Suprapubic skin (tissue), 4 donors: ENCODE data around the gene ASTN2. TPM values are rescaled to one million over a fixed set of nuclear protein-coding genes. Genes with fewer than 3 reads are reported as not detected.

Experiments
- DNase-seq, 2 donors: peaks; one replicate each; pipeline ENCODE4 v3.0.0-alpha.2; 2019; ENCODE audit warnings: low spot score in 2 of 2
- H3K27ac ChIP-seq: fragments of 200-600 bp; sonication (generic); one replicate; pipeline ENCODE4 v1.5.1; 2019
- H3K27me3 ChIP-seq: fragments of 200-600 bp; sonication (generic); one replicate; pipeline ENCODE4 v1.5.1; 2019
- H3K36me3 ChIP-seq: fragments of 200-600 bp; sonication (generic); one replicate; pipeline ENCODE4 v1.5.1; 2019
- H3K4me1 ChIP-seq: fragments of 200-600 bp; sonication (generic); one replicate; pipeline ENCODE4 v1.5.1; 2019
- H3K4me3 ChIP-seq: fragments of 200-600 bp; sonication (generic); one replicate; pipeline ENCODE4 v1.5.1; 2019; ENCODE audit warnings: mild to moderate bottlenecking
- H3K9me3 ChIP-seq: fragments of 200-600 bp; sonication (generic); one replicate; pipeline ENCODE4 v1.5.1; 2019
- EP300 ChIP-seq: sonication (generic); formaldehyde crosslinking; IDR thresholded peaks from one replicate; pipeline ENCODE4 v1.6.1; 2017; ENCODE audit warnings: antibody characterized with exemption
- POLR2A ChIP-seq, 2 donors: fragments of 450-650 bp; IDR thresholded peaks; one replicate each; pipeline ENCODE4 v1.6.1; 2017; ENCODE audit warnings: antibody characterized with exemption in 2 of 2, mild to moderate bottlenecking in 2 of 2, moderate library complexity in 2 of 2
- POLR2AphosphoS5 ChIP-seq, 3 donors: sonication (generic); formaldehyde crosslinking; IDR thresholded peaks; one replicate each; pipeline ENCODE4 v1.6.1; 2017; ENCODE audit warnings: antibody characterized with exemption in 3 of 3
- WGBS: methylation state at CpG from one replicate; pipeline ENCODE4 v1.1.5; 2018; 5-methylcytosine and 5-hydroxymethylcytosine counted together
- total RNA-seq, 4 donors: library from RNA; depleted of rRNA; stranded (reverse); fragments of >200 nt; gene quantifications; one replicate each; pipeline ENCODE4 v1.1.0, GENCODE V29; 2016
- TF ChIP-seq, protein P1 (sequence below), 2 donors: fragments of 200-600 bp in 1 of 2; fragments of 450-650 bp in 1 of 2; sonication (generic) in 1 of 2; IDR thresholded peaks; one replicate each; pipeline ENCODE4 v1.5.1; 2016 to 2019; ENCODE audit warnings: antibody characterized with exemption in 2 of 2, mild to moderate bottlenecking in 1 of 2, moderate library complexity in 1 of 2

The ASTN2 gene
- total RNA-seq, 4 donors from 2014 or later, result 2.0 to 6.9 (median 3.8) TPM

DNA sequence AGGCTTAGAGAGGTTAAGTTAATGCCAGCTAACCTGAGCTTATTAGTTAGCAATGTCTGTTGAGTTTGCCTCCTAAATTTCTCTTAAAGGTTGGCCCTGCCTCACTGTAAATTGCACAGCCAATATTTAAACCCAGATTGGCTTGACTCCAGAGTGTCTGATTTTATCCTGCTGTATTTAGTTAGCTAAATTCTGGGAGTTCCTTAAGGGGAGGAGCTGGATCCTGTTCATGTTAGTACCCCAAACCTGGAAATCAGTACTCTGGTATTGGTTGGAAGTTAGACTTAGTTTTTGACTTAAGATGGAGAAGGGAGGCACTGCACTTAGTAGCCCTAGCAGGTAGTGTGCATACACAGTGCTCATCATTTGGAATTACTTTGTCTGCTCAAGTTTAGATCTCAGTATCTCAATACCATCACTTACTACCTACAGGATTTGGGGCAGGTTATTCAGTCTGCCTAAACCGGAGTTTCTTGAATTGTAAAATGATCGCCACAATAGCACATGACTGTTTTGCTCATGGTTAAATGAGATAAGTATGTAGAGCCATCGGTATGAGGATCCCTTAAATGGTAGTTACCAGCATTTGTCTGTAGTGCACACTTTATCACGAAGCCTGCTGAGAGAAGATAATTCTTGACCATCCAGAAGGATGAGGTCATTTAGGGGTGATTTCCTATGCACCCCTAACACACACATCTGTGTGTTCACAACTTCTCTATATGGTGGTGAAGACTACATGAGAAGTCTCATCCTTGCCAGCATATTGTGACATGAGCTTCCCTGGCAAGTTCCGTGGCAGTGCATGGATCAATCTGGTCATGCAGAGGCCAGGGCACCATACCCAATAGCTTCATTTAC lies 992.5 kb downstream of the ASTN2 start:
- no peak overlapping the region for H3K4me3 ChIP-seq
- no peaks in the 10 kb centered on the region for H3K27me3 ChIP-seq
- WGBS, result 89% methylated on average over 5 of the region's 5 CpGs
- TF ChIP-seq, protein P1, sequence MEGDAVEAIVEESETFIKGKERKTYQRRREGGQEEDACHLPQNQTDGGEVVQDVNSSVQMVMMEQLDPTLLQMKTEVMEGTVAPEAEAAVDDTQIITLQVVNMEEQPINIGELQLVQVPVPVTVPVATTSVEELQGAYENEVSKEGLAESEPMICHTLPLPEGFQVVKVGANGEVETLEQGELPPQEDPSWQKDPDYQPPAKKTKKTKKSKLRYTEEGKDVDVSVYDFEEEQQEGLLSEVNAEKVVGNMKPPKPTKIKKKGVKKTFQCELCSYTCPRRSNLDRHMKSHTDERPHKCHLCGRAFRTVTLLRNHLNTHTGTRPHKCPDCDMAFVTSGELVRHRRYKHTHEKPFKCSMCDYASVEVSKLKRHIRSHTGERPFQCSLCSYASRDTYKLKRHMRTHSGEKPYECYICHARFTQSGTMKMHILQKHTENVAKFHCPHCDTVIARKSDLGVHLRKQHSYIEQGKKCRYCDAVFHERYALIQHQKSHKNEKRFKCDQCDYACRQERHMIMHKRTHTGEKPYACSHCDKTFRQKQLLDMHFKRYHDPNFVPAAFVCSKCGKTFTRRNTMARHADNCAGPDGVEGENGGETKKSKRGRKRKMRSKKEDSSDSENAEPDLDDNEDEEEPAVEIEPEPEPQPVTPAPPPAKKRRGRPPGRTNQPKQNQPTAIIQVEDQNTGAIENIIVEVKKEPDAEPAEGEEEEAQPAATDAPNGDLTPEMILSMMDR (IDR thresholded peaks at IDR 0.05), result no peak
- no peak for TF ChIP-seq POLR2A (IDR thresholded peaks at IDR 0.05)
- TF ChIP-seq POLR2AphosphoS5 (IDR thresholded peaks at IDR 0.05), result no peak
- no peak for TF ChIP-seq EP300
- no peaks in the 10 kb centered on the region for H3K9me3 ChIP-seq
- no peak overlapping the region for H3K27ac ChIP-seq
- DNase-seq, result no peak
- H3K4me1 ChIP-seq, result no peaks in the 10 kb centered on the region
- no peaks in the 10 kb centered on the region for H3K36me3 ChIP-seq

DNA sequence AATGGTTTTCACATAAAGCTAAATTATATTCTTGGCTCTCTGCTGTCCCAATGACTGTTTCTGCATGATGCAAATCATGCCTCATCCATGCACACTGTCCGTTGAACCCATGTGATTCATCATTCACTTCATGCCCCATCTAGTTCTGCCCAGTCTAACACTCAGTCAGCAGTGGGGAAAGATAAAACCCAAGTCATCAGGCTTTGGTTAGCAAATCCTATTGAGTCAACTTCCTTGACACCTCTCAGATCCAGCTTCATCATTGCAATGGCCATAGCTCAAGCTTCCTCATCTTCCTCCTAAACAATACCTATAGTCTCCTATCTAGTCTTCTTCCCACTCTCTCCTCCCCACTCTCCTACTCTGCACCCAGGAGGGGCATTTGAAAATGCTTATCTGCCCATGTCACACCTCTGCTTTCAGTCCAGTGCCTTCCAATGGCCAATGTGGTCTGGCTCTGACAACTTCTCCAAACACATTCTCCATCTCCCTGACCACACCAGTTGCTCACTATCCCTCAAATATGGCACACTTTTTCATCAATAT lies 993.8 kb downstream of the ASTN2 start:
- Histone ChIP-seq H3K4me1 (no peaks in the 10 kb centered on the region), H3K9me3 (no peaks in the 10 kb centered on the region), H3K27me3 (no peaks in the 10 kb centered on the region), H3K36me3 (no peaks in the 10 kb centered on the region), H3K4me3 (no peak overlapping the region), H3K27ac (no peak overlapping the region)
- WGBS, result 59% methylated on average over 1 of the region's 1 CpG
- no peak for DNase-seq
- TF ChIP-seq POLR2A (IDR thresholded peaks at IDR 0.05) (no peak), EP300 (no peak), POLR2AphosphoS5 (IDR thresholded peaks at IDR 0.05) (no peak)
- TF ChIP-seq, protein P1 (IDR thresholded peaks at IDR 0.05), result no peak

DNA sequence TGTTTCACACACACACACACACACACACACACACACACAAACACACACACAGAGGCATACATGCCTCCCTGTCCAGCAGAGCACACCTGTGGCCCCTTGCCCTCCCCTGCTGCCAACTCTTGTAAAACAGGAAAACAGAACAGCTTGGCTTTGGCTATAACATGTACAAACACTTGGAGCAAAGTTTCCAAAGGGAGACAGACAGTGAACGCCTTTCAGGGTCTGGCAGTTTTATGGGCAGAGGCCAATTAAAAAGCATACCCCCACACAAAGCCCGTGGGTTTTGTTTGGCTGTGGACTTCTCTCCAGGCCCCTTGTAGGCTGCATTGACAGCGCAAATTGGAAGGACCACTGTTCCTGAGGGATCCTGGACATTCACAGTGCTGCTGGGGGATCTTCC lies 995.7 kb downstream of the ASTN2 start:
- Histone ChIP-seq H3K4me1 (no peaks in the 10 kb centered on the region), H3K9me3 (no peaks in the 10 kb centered on the region), H3K36me3 (no peaks in the 10 kb centered on the region), H3K27me3 (no peaks in the 10 kb centered on the region), H3K27ac (no peak overlapping the region), H3K4me3 (no peak overlapping the region)
- no peak for DNase-seq
- no peak for TF ChIP-seq POLR2A (IDR thresholded peaks at IDR 0.05)
- no peak for TF ChIP-seq EP300
- TF ChIP-seq, protein P1 (IDR thresholded peaks at IDR 0.05), result no peak
- no peak for TF ChIP-seq POLR2AphosphoS5 (IDR thresholded peaks at IDR 0.05)
- WGBS, result 90% methylated on average over 3 of the region's 3 CpGs

DNA sequence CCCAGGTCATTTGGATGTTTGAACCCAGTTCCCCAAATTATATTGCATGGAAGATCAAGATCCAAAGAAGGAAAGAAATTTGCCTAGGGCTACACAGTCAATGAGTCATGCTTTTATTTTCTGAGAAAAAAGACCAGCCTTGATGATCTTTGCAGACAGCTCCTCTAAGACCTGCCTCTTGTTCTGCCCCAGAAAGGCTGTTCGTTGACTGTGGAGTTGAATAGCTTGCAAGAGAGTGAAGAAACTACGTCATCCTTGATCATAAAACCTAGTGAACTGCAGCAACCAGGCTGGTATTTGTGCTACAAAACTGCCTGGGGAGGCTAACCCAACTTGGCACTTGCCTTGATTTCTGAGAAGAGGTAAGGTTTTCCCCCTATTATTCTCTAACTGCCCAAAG lies 997.4 kb downstream of the ASTN2 start:
- no peaks in the 10 kb centered on the region for H3K4me1 ChIP-seq
- no peaks in the 10 kb centered on the region for H3K9me3 ChIP-seq
- H3K27me3 ChIP-seq, result no peaks in the 10 kb centered on the region
- H3K36me3 ChIP-seq, result no peaks in the 10 kb centered on the region
- 82% methylated on average over 2 of the region's 2 CpGs for WGBS
- H3K4me3 ChIP-seq, result no peak overlapping the region
- TF ChIP-seq, protein P1 (IDR thresholded peaks at IDR 0.05), result no peak
- TF ChIP-seq POLR2A (IDR thresholded peaks at IDR 0.05), result no peak
- TF ChIP-seq POLR2AphosphoS5 (IDR thresholded peaks at IDR 0.05), result no peak
- TF ChIP-seq EP300, result no peak
- DNase-seq, result no peak
- H3K27ac ChIP-seq, result no peak overlapping the region

DNA sequence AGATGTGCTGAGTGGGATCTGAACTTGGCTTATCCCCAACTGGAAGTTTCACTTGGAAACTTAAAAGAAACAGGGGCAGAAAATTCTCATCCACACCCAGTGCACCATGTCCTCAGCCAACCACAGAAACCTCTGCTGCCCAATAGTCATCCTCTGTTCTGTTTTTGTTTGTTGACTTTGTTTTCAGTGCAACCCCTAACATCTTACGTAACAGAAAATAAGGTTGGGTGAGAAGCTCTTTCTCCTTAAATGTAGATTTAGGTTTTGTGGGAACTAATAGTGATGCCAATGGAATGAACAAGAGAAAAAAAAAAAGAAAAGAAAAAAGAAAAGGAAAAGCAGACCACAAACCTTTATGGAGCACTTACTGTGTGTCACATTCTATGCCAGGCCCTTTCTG lies 998.4 kb downstream of the ASTN2 start:
- Histone ChIP-seq H3K4me3 (no peak overlapping the region), H3K27ac (no peak overlapping the region), H3K36me3 (no peaks in the 10 kb centered on the region), H3K27me3 (no peaks in the 10 kb centered on the region), H3K4me1 (no peaks in the 10 kb centered on the region), H3K9me3 (no peaks in the 10 kb centered on the region)
- TF ChIP-seq, protein P1 (IDR thresholded peaks at IDR 0.05), result no peak
- TF ChIP-seq POLR2A (IDR thresholded peaks at IDR 0.05), result no peak
- TF ChIP-seq EP300, result no peak
- TF ChIP-seq POLR2AphosphoS5 (IDR thresholded peaks at IDR 0.05), result no peak
- DNase-seq, result no peak
- 74% methylated on average over 1 of the region's 1 CpG for WGBS
